Measurements from ENCODE around the gene SPAM1.

- TF ChIP-seq CTCF (IDR thresholded peaks at IDR 0.05): no peak
- no peak for TF ChIP-seq POLR2A (IDR thresholded peaks at IDR 0.05)
Measured at GRCh38 chr7:123917878-123918277, 7.2 kb upstream of the SPAM1 start.

Measured in uterus (tissue), 2 donors.